ENCODE data around the gene HEPHL1.
"Not testable (repeated sequence)": the region's sequence is repeated elsewhere in the genome, so short reads cannot be mapped to it uniquely, and the experiment has no call there.

Gene HEPHL1

GRCh38 chr11:94148189-94148588 is 127.0 kb downstream of the HEPHL1 start:
- DNase-seq = no peak

GRCh38 chr11:94149431-94150017 is 128.4 kb downstream of the HEPHL1 start:
- DNase-seq = no peak

- DNase-seq = no peak
Measured at GRCh38 chr11:94150056-94150455, 128.9 kb downstream of the HEPHL1 start.

GRCh38 chr11:94150704-94151685 is 129.8 kb downstream of the HEPHL1 start:
- DNase-seq = no peak

- DNase-seq = peak in 1 of 51 donors; percentile 35
Measured at GRCh38 chr11:94151903-94152677, 130.9 kb downstream of the HEPHL1 start.

- DNase-seq = no peak
Measured at GRCh38 chr11:94152678-94153065, 131.5 kb downstream of the HEPHL1 start.

GRCh38 chr11:94153320-94153719 is 132.2 kb downstream of the HEPHL1 start:
- no peak for DNase-seq

GRCh38 chr11:94154095-94154856 is 133.1 kb downstream of the HEPHL1 start:
- no peak for DNase-seq

- DNase-seq = not testable (repeated sequence)
Measured at GRCh38 chr11:94157339-94157738, 136.2 kb downstream of the HEPHL1 start.
